Keratinocyte (primary cell): ENCODE data around the gene DENND1A. TPM values are rescaled to one million over a fixed set of nuclear protein-coding genes. Genes with fewer than 3 reads are reported as not detected.

ENCODE experiments used
- DNase-seq: peaks from one replicate; pipeline ENCODE4 v3.0.0-alpha.2; 2011; ENCODE audit warnings: low read depth, missing footprints, low spot score
- FAIRE-seq: peaks from 2 replicates; lab custom pipeline; 2011; peaks lifted over from hg19 to GRCh38; lab: Jason Lieb, UNC
- H2AFZ ChIP-seq: 2 replicates; pipeline ENCODE4 v1.6.0; 2012; ENCODE audit warnings: low read length, control low read depth, inconsistent platforms; ENCODE audit not compliant: control insufficient read depth
- H3K27ac ChIP-seq: 2 replicates; pipeline ENCODE4 v1.5.1; 2011; ENCODE audit warnings: low read length; ENCODE audit not compliant: control insufficient read depth, insufficient read depth
- H3K27me3 ChIP-seq: 3 replicates; pipeline ENCODE4 v1.6.0; 2011; ENCODE audit warnings: low read length; ENCODE audit not compliant: control insufficient read depth, insufficient read depth; ENCODE audit errors: extremely low read depth
- H3K36me3 ChIP-seq, 2 experiments: 2 replicates in 1 of 2; 3 replicates in 1 of 2; pipeline ENCODE4 v1.5.1; 2011; ENCODE audit warnings: low read length in 2 of 2, mild to moderate bottlenecking in 1 of 2; ENCODE audit not compliant: control insufficient read depth in 2 of 2, insufficient read depth in 2 of 2; ENCODE audit errors: extremely low read depth in 1 of 2
- H3K4me1 ChIP-seq: 3 replicates; pipeline ENCODE4 v1.5.1; 2011; ENCODE audit warnings: low read length; ENCODE audit not compliant: control insufficient read depth, insufficient read depth; ENCODE audit errors: extremely low read depth
- H3K4me2 ChIP-seq: 3 replicates; pipeline ENCODE4 v1.6.0; 2011; ENCODE audit warnings: low read depth, low read length; ENCODE audit not compliant: control insufficient read depth, insufficient read depth; ENCODE audit errors: extremely low read depth
- H3K4me3 ChIP-seq, 3 experiments: fragments of 200-600 bp in 1 of 3; sonication (generic) in 1 of 3; 2 replicates in 2 of 3; 3 replicates in 1 of 3; pipeline ENCODE4 v1.5.1; 2011 to 2016; ENCODE audit warnings: low read length in 3 of 3, mild to moderate bottlenecking in 3 of 3, control low read depth in 2 of 3, inconsistent platforms in 1 of 3, low read depth in 1 of 3, mixed read lengths in 1 of 3, mixed run types in 1 of 3, moderate library complexity in 1 of 3; ENCODE audit not compliant: control insufficient read depth in 2 of 3, insufficient read depth in 2 of 3; ENCODE audit errors: extremely low read depth in 1 of 3
- H3K79me2 ChIP-seq: 2 replicates; pipeline ENCODE4 v1.6.0; 2012; ENCODE audit warnings: low read length; ENCODE audit not compliant: control insufficient read depth, insufficient read depth
- H3K9ac ChIP-seq: 3 replicates; pipeline ENCODE4 v1.6.0; 2011; ENCODE audit warnings: low read length; ENCODE audit not compliant: control insufficient read depth, insufficient read depth; ENCODE audit errors: extremely low read depth
- H3K9me1 ChIP-seq: 3 replicates; pipeline ENCODE4 v1.6.0; 2011; ENCODE audit warnings: low read length; ENCODE audit not compliant: control insufficient read depth, insufficient read depth; ENCODE audit errors: extremely low read depth
- H3K9me3 ChIP-seq: 2 replicates; pipeline ENCODE4 v1.5.1; 2012; ENCODE audit warnings: low read depth, low read length; ENCODE audit not compliant: control insufficient read depth
- H4K20me1 ChIP-seq: 3 replicates; pipeline ENCODE4 v1.6.0; 2011; ENCODE audit warnings: low read length; ENCODE audit not compliant: control insufficient read depth, insufficient read depth; ENCODE audit errors: extremely low read depth
- CTCF ChIP-seq, 3 experiments: IDR thresholded peaks in 1 of 3; conservative IDR thresholded peaks in 1 of 3; optimal IDR thresholded peaks in 1 of 3; 2 replicates in 2 of 3; 3 replicates in 1 of 3; pipeline versions ENCODE3 to v1.5.1; 2011; ENCODE audit warnings: low read length in 3 of 3, mild to moderate bottlenecking in 3 of 3, moderate library complexity in 2 of 3, control low read depth in 1 of 3, inconsistent platforms in 1 of 3; ENCODE audit not compliant: insufficient read depth in 2 of 3; ENCODE audit errors: extremely low read depth in 1 of 3
- EZH2 ChIP-seq: IDR thresholded peaks from one replicate; pipeline ENCODE4 v1.6.1; 2012; ENCODE audit warnings: inconsistent platforms, mild to moderate bottlenecking, low read length, moderate library complexity
- dilution Hi-C: fragments of 300-500 bp; cut with MboI; formaldehyde crosslinking; loops from one replicate; pipeline ENCODE4 v1.7.0; 2020; ENCODE audit warnings: low sequenced_read_pairs; ENCODE audit not compliant: extremely low pct_ligation_motif_present
- polyA plus RNA-seq, 5 experiments: library from polyadenylated mRNA; depleted of rRNA in 3 of 5; stranded (reverse) in 3 of 5; stranded (forward) in 1 of 5; unstranded in 1 of 5; fragments of >200 nt; gene quantifications; 1 replicate in 1 of 5; 2 replicates in 3 of 5; 3 replicates in 1 of 5; pipeline versions ENCODE4 v1.2.1 to v1.2.3, GENCODE V29; 2011 to 2012; ENCODE audit warnings: missing spikeins in 2 of 5, low read depth in 1 of 5, low replicate concordance in 1 of 5

DENND1A gene
- polyA plus RNA-seq, 1 donor (not counting 4 experiments of a cell fraction or from before 2014, with no cell fraction given) = 13.0 TPM

GRCh38 chr9:123629531-123629930 lies 300.4 kb downstream of the DENND1A start:
- Histone ChIP-seq H3K4me1 (no peaks in the 10 kb centered on the region), H3K9ac (no peak overlapping the region), H4K20me1 (no peaks in the 10 kb centered on the region), H2AFZ (no peak overlapping the region), H3K79me2 (no peaks in the 10 kb centered on the region), H3K4me2 (no peak overlapping the region), H3K27me3 (no peaks in the 10 kb centered on the region), H3K9me1 (no peaks in the 10 kb centered on the region), H3K36me3 (peaks cover 0 to 2% of the 10 kb centered on the region in 2 experiments), H3K4me3 (no peak overlapping the region), H3K9me3 (no peaks in the 10 kb centered on the region), H3K27ac (no peak overlapping the region)
- no peak for TF ChIP-seq EZH2
- DNase-seq (no peak), FAIRE-seq (no peak)
- dilution Hi-C loops = no loop called here

GRCh38 chr9:123622711-123623241 lies 307.1 kb downstream of the DENND1A start:
- H3K9ac ChIP-seq = no peak overlapping the region

More at GRCh38 chr9:123622711-123623241, 307.1 kb downstream of the DENND1A start:
- FAIRE-seq (no peak), DNase-seq (no peak)
- H3K4me1 ChIP-seq = no peaks in the 10 kb centered on the region
- no peaks in the 10 kb centered on the region for H3K27me3 ChIP-seq
- H2AFZ ChIP-seq = no peak overlapping the region
- H3K9me3 ChIP-seq = no peaks in the 10 kb centered on the region
- dilution Hi-C loops = no loop called here
- H3K27ac ChIP-seq = no peak overlapping the region
- TF ChIP-seq CTCF (optimal IDR thresholded peaks at IDR 0.05 in 1 of 3, IDR thresholded peaks at IDR 0.05 in 1 of 3, conservative IDR thresholded peaks at IDR 0.05 in 1 of 3; ENCODE audit: extremely low read depth in 1 of 3, insufficient read depth in 2 of 3, low read length in 3 of 3) (no peak), EZH2 (no peak)
- no peak overlapping the region for H3K4me2 ChIP-seq
- no peak overlapping the region for H3K4me3 ChIP-seq
- no peaks in the 10 kb centered on the region for H3K9me1 ChIP-seq
- no peaks in the 10 kb centered on the region for H4K20me1 ChIP-seq
- no peaks in the 10 kb centered on the region for H3K79me2 ChIP-seq
- H3K36me3 ChIP-seq = no peaks in the 10 kb centered on the region
